Sciatic nerve (tissue), 1 donor: ENCODE results near the gene GSTM5. TPM values are rescaled to one million over a fixed set of nuclear protein-coding genes. Genes with fewer than 3 reads are reported as not detected.

Source experiments
- total RNA-seq: library from RNA; stranded (reverse); fragmentation: NEBNext Ultra II Directional; extraction: Animal tissue kit (Norgen Biotek cat#: 25700); gene quantifications from one replicate; pipeline ENCODE4 v1.2.1, GENCODE V29; 2021
- donor health status: DM: no; HTN: no; CAD: no.

GSTM5 gene
- total RNA-seq, 1 donor from 2014 or later: 41.6 TPM

Other genes starting within 250 kb of the GSTM5 start
- 4.2 TPM for gene SYPL2, start 245.7 kb upstream of the GSTM5 start, total RNA-seq
- gene ATXN7L2, start 228.3 kb upstream of the GSTM5 start, total RNA-seq: 5.0 TPM
- 7.6 TPM for gene CYB561D1, start 218.2 kb upstream of the GSTM5 start, total RNA-seq
- gene AMIGO1, start 202.5 kb upstream of the GSTM5 start, total RNA-seq: 15.6 TPM
- not detected for gene GPR61, start 172.4 kb upstream of the GSTM5 start, total RNA-seq
- gene GNAI3, start 163.6 kb upstream of the GSTM5 start, total RNA-seq: 7.0 TPM
- gene GNAT2, start 92.6 kb upstream of the GSTM5 start, total RNA-seq: not detected
- gene AMPD2, start 92.4 kb upstream of the GSTM5 start, total RNA-seq: 49.5 TPM
- gene GSTM4, start 56.2 kb upstream of the GSTM5 start, total RNA-seq: 36.7 TPM
- gene GSTM2, start 44.2 kb upstream of the GSTM5 start, total RNA-seq: 194 TPM
- gene GSTM1, start 24.4 kb upstream of the GSTM5 start, total RNA-seq: 91.5 TPM
- 104 TPM for gene GSTM3, start 28.8 kb downstream of the GSTM5 start, total RNA-seq
- not detected for gene EPS8L3, start 51.7 kb downstream of the GSTM5 start, total RNA-seq
- gene CSF1, start 198.6 kb downstream of the GSTM5 start, total RNA-seq: 61.2 TPM